ENCODE measurements around the gene TFRC.
"Not testable (repeated sequence)": the region's sequence is repeated elsewhere in the genome, so short reads cannot be mapped to it uniquely, and the experiment has no call there.

The TFRC gene

DNA sequence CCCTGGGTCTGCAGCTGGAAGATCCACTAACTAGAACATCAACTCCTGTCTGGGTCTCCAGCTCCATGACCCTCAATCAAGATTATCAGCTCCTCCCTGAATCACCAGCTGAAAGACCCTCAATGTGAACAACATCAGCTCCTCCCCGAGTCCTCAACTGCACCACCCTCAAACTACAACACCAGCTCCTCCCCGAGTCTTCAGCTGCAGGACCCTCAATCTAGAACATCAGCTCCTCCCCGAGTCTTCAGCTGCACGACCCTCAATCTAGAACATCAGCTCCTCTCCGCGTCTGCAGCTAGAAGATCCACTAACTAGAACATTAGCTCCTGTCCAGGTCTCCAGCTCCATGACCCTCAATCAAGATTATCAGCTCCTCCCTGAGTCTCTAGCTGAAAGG lies 79.2 kb downstream of the TFRC start:
- DNase-seq = not testable (repeated sequence)

DNA sequence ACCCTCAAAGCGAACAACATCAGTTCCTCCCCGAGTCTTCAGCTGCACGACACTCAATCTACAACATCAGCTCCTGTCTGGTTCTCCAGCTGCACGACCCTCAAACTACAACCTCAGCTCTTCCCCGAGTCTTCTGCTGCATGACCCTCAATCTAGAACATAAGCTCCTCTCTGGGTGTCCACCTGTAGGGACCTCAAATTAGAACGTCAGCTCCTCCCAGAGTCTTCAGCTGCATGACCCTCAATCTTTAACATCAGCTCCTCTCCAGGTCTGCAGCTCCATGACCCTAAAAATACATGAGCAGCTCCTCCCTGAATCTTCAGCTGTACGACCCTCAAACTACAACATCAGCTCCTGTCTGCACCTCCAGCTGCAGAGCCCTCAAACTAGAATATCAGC lies 80.7 kb downstream of the TFRC start:
- DNase-seq = not testable (repeated sequence)

DNA sequence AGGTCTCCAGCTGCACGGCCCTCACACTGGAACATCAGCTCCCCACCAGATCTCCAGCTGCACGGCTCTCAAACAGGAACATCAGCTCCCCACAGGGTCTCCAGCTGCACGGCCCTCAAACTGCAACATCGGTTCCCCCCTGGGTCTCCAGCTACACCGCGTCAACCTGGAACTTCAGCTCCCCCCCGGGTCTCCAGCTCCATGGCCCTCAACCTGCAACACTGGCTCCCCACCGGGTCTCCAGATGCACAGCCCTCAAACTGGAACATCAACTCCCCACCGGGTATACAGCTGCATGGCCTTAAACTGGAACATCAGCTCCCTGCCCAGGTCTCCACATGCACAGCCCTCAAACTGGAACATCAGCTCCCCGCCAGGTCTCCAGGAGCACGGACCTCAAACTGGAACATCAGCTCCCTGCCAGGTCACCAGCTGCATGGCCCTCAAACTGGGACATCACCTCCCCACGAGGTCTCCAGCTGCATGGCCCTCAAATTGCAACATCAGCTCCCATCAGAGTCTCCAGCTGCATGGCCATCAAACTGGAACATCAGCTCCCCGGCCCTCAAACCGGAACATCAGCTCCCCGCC lies 81.4 kb downstream of the TFRC start:
- DNase-seq = not testable (repeated sequence)

DNA sequence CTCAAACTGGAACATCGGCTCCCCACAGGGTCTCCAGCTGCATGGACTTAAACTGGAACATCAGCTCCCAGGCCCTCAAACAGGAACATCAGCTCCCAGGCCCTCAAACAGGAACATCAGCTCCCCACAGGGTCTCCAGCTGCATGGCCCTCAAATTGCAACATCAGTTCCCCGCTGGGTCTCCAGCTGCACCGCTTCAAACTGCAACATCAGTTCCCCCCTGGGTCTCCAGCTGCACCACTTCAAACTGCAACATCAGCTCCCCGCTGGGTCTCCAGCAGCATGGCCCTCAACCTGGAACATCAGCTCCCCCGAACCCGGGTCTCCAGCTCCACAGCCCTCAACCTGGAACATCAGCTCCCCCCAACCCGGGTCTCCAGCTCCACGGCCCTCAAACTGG lies 82.0 kb downstream of the TFRC start:
- DNase-seq = no peak
